CD4-positive, CD25-positive, alpha-beta regulatory T cell (primary cell): ENCODE results near the gene PASD1. TPM values are rescaled to one million over a fixed set of nuclear protein-coding genes. Genes with fewer than 3 reads are reported as not detected.
A peak's percentile ranks its signal among the peaks of the same experiment; 100 is the strongest.

ENCODE experiments used
- ATAC-seq, 2 donors: fragments of 150-1000 bp; cut with Tn5 transposase; one replicate each; pipeline ENCODE4 v1.10.0; 2021; ENCODE audit warnings: low read depth in 2 of 2, moderate number of reproducible peaks in 2 of 2, moderate library complexity in 1 of 2
- DNase-seq, 3 donors: peaks; one replicate each; pipeline versions ENCODE4 v3.0.0 to v3.0.0-alpha.2; 2012 to 2022; ENCODE audit warnings: mixed read lengths in 1 of 3
- H3K27ac ChIP-seq: one replicate; pipeline ENCODE4 v1.7.0; 2013; ENCODE audit warnings: mild to moderate bottlenecking, low read length; ENCODE audit not compliant: insufficient read depth, poor library complexity, severe bottlenecking
- H3K27me3 ChIP-seq: one replicate; pipeline ENCODE4 v1.7.0; 2013; ENCODE audit warnings: low read length; ENCODE audit not compliant: control insufficient read depth, insufficient read depth
- H3K36me3 ChIP-seq: one replicate; pipeline ENCODE4 v1.7.0; 2013; ENCODE audit warnings: mild to moderate bottlenecking, low read length, moderate library complexity; ENCODE audit not compliant: control insufficient read depth, insufficient read depth
- H3K4me1 ChIP-seq: 2 replicates; pipeline ENCODE4 v1.7.0; 2013; ENCODE audit warnings: mild to moderate bottlenecking, low read length; ENCODE audit not compliant: insufficient read depth, control insufficient read depth, poor library complexity, severe bottlenecking
- H3K4me3 ChIP-seq: one replicate; pipeline ENCODE4 v1.7.0; 2013; ENCODE audit warnings: low read depth, mild to moderate bottlenecking, low read length, moderate library complexity
- H3K9me3 ChIP-seq, 2 experiments: 1 replicate in 1 of 2; 2 replicates in 1 of 2; pipeline ENCODE4 v1.7.0; 2013; ENCODE audit warnings: low read length in 2 of 2, mild to moderate bottlenecking in 1 of 2, moderate library complexity in 1 of 2; ENCODE audit not compliant: control insufficient read depth in 2 of 2
- H3K27ac Mint-ChIP-seq, 3 donors: one replicate each; pipeline ENCODE4 v1.8.0; 2020 to 2022; ENCODE audit warnings: mild to moderate bottlenecking in 3 of 3, mixed read lengths in 3 of 3, moderate library complexity in 2 of 3
- H3K27me3 Mint-ChIP-seq: one replicate; pipeline ENCODE4 v1.8.0; 2022; ENCODE audit warnings: mild to moderate bottlenecking, mixed read lengths
- H3K36me3 Mint-ChIP-seq: one replicate; pipeline ENCODE4 v1.8.0; 2020; ENCODE audit warnings: mixed read lengths
- H3K4me1 Mint-ChIP-seq, 4 donors: one replicate each; pipeline ENCODE4 v1.8.0; 2020 to 2022; ENCODE audit warnings: mixed read lengths in 4 of 4, mild to moderate bottlenecking in 1 of 4
- H3K4me3 Mint-ChIP-seq, 4 donors: one replicate each; pipeline ENCODE4 v1.8.0; 2020 to 2022; ENCODE audit warnings: mild to moderate bottlenecking in 4 of 4, mixed read lengths in 4 of 4, moderate library complexity in 3 of 4
- H3K9me3 Mint-ChIP-seq, 7 donors: one replicate each; pipeline ENCODE4 v1.8.0; 2020 to 2022; ENCODE audit warnings: mixed read lengths in 7 of 7, mild to moderate bottlenecking in 3 of 7, moderate library complexity in 2 of 7
- polyA plus RNA-seq, 4 donors: library from polyadenylated mRNA; unstranded; fragments of 300-500 nt; fragmentation: Illumina TruSeq; gene quantifications; one replicate each; pipeline ENCODE4 v1.2.3, GENCODE V29; 2021
- total RNA-seq: library from RNA; stranded (reverse); gene quantifications from one replicate; pipeline ENCODE4 v1.2.3, GENCODE V29; 2022

The PASD1 gene
- total and polyA plus RNA-seq, 5 donors from 2014 or later: not detected

- Mint-ChIP-seq H3K9me3 (no peaks in the 10 kb centered on the region), H3K4me1 (no peaks in the 10 kb centered on the region), H3K27ac (no peak overlapping the region), H3K27me3 (no peaks in the 10 kb centered on the region), H3K4me3 (no peak overlapping the region), H3K36me3 (no peaks in the 10 kb centered on the region)
- no peaks in the 10 kb centered on the region for H3K36me3 ChIP-seq
- no peak overlapping the region for H3K4me3 ChIP-seq
- H3K27me3 ChIP-seq: no peaks in the 10 kb centered on the region
- peak in 1 of 3 donors; percentile 15 for DNase-seq
- H3K4me1 ChIP-seq: no peaks in the 10 kb centered on the region
- H3K9me3 ChIP-seq: no peaks in the 10 kb centered on the region
- no peak overlapping the region for H3K27ac ChIP-seq
- no peak for ATAC-seq
Observed at GRCh38 chrX:151713849-151714248, 150.4 kb downstream of the PASD1 start.

GRCh38 chrX:151714362-151714761 is 150.9 kb downstream of the PASD1 start:
- no peaks in the 10 kb centered on the region for H3K9me3 ChIP-seq
- ATAC-seq (no peak), DNase-seq (no peak)
- H3K27ac ChIP-seq: no peak overlapping the region
- H3K27me3 ChIP-seq: no peaks in the 10 kb centered on the region
- no peak overlapping the region for H3K4me3 ChIP-seq
- no peaks in the 10 kb centered on the region for H3K27me3 Mint-ChIP-seq
- no peaks in the 10 kb centered on the region for H3K9me3 Mint-ChIP-seq
- no peaks in the 10 kb centered on the region for H3K4me1 Mint-ChIP-seq
- H3K36me3 Mint-ChIP-seq: no peaks in the 10 kb centered on the region
- H3K27ac Mint-ChIP-seq: no peak overlapping the region
- no peaks in the 10 kb centered on the region for H3K4me1 ChIP-seq
- H3K36me3 ChIP-seq: no peaks in the 10 kb centered on the region
- H3K4me3 Mint-ChIP-seq: no peak overlapping the region

- Histone ChIP-seq H3K4me1 (no peaks in the 10 kb centered on the region), H3K9me3 (no peaks in the 10 kb centered on the region), H3K4me3 (no peak within 1 kb of the TSS), H3K27ac (no peak within 1 kb of the TSS), H3K27me3 (no peaks in the 10 kb centered on the region), H3K36me3 (no peaks in the 10 kb centered on the region)
- Mint-ChIP-seq H3K4me1 (no peaks in the 10 kb centered on the region), H3K27me3 (no peaks in the 10 kb centered on the region), H3K27ac (peak within 1 kb of the TSS in 1 of 3 donors; percentile 60), H3K4me3 (no peak within 1 kb of the TSS), H3K36me3 (no peaks in the 10 kb centered on the region), H3K9me3 (no peaks in the 10 kb centered on the region)
- DNase-seq (no peak), ATAC-seq (no peak)
Observed at GRCh38 chrX:151715752-151716151, 152.3 kb downstream of the PASD1 start, which contains the start of gene FATE1. FATE1 (plus strand) TSS chrX:151716035; CDS start chrX:151716120, 85 bp downstream.

GRCh38 chrX:151722241-151722846 is 158.9 kb downstream of the PASD1 start:
- peaks cover 0 to 2% (median 0%) of the 10 kb centered on the region in 7 donors for H3K9me3 Mint-ChIP-seq
- Histone ChIP-seq H3K4me1 (no peaks in the 10 kb centered on the region), H3K9me3 (no peaks in the 10 kb centered on the region), H3K4me3 (no peak overlapping the region), H3K36me3 (no peaks in the 10 kb centered on the region), H3K27ac (no peak overlapping the region), H3K27me3 (no peaks in the 10 kb centered on the region)
- no peaks in the 10 kb centered on the region for H3K27me3 Mint-ChIP-seq
- no peak for ATAC-seq
- H3K4me1 Mint-ChIP-seq: no peaks in the 10 kb centered on the region
- H3K4me3 Mint-ChIP-seq: no peak overlapping the region
- H3K36me3 Mint-ChIP-seq: no peaks in the 10 kb centered on the region
- no peak overlapping the region for H3K27ac Mint-ChIP-seq
- DNase-seq: peak in 1 of 3 donors; percentile 5

DNA sequence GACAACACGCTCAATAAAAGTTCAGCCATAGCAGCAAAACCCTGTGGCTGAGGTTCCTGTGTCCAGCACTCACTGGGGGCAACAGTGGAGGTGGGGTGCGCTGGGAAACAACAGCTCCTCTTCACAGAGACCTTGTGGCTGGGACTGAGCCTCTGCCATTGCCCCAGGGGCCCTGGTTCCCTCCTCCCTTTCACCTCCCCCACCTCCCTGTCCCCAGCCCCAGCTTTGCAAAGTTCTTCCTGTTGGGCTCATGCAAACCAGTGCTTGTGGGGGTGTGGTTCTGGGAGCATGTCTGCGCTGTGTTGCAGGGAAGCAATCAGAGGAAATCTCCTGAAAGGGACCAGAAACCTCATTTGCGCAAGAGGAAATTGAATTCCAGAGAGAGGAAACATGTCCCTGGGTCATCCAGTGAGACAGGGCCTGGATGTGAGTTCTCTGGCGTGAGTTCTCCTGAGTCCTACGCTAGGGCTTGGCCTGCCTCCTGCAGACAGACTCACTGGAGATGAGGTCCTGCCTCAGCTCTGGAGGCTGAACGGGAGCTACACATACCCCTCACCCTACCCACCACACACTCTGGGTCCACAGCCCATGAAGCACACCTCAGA is 159.8 kb downstream of the PASD1 start:
- no peaks in the 10 kb centered on the region for H3K9me3 ChIP-seq
- Mint-ChIP-seq H3K27ac (no peak overlapping the region), H3K36me3 (no peaks in the 10 kb centered on the region), H3K4me1 (no peaks in the 10 kb centered on the region), H3K9me3 (peaks cover 0 to 2% (median 0%) of the 10 kb centered on the region in 7 donors), H3K27me3 (no peaks in the 10 kb centered on the region), H3K4me3 (no peak overlapping the region)
- no peak for ATAC-seq
- H3K4me3 ChIP-seq: no peak overlapping the region
- no peak for DNase-seq
- no peak overlapping the region for H3K27ac ChIP-seq
- no peaks in the 10 kb centered on the region for H3K4me1 ChIP-seq
- no peaks in the 10 kb centered on the region for H3K36me3 ChIP-seq
- no peaks in the 10 kb centered on the region for H3K27me3 ChIP-seq

GRCh38 chrX:151724563-151725337 is 161.3 kb downstream of the PASD1 start:
- ATAC-seq: no peak
- Mint-ChIP-seq H3K4me1 (no peaks in the 10 kb centered on the region), H3K27ac (no peak overlapping the region), H3K27me3 (no peaks in the 10 kb centered on the region), H3K4me3 (no peak overlapping the region), H3K9me3 (peaks cover 0 to 4% (median 0%) of the 10 kb centered on the region in 7 donors), H3K36me3 (no peaks in the 10 kb centered on the region)
- H3K4me1 ChIP-seq: no peaks in the 10 kb centered on the region
- no peak overlapping the region for H3K4me3 ChIP-seq
- no peaks in the 10 kb centered on the region for H3K9me3 ChIP-seq
- H3K36me3 ChIP-seq: no peaks in the 10 kb centered on the region
- no peak for DNase-seq
- no peak overlapping the region for H3K27ac ChIP-seq
- H3K27me3 ChIP-seq: no peaks in the 10 kb centered on the region

DNA sequence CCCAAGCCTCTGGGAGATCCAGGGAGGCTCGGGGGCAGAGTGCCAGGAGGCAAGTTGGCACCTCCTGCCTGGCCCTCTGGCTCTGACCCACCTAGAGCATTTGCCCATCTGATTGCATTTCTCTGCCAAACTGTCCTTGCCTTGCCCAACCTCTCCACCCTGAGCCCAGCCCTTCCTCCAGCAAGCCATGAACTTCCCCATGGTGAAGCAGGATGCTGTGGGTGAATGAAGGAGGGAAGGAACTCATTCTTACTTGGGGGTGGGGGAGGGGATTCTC is 161.8 kb downstream of the PASD1 start:
- no peaks in the 10 kb centered on the region for H3K9me3 ChIP-seq
- no peak overlapping the region for H3K4me3 ChIP-seq
- Mint-ChIP-seq H3K27ac (no peak overlapping the region), H3K9me3 (peaks cover 0 to 4% (median 0%) of the 10 kb centered on the region in 7 donors), H3K4me3 (no peak overlapping the region), H3K4me1 (no peaks in the 10 kb centered on the region), H3K27me3 (no peaks in the 10 kb centered on the region), H3K36me3 (no peaks in the 10 kb centered on the region)
- H3K36me3 ChIP-seq: no peaks in the 10 kb centered on the region
- DNase-seq (no peak), ATAC-seq (no peak)
- no peaks in the 10 kb centered on the region for H3K27me3 ChIP-seq
- no peak overlapping the region for H3K27ac ChIP-seq
- no peaks in the 10 kb centered on the region for H3K4me1 ChIP-seq
